Ascending aorta (tissue), 2 donors: ENCODE measurements around the gene STXBP2. TPM values are rescaled to one million over a fixed set of nuclear protein-coding genes. Genes with fewer than 3 reads are reported as not detected.

Experiments used
- DNase-seq, 2 donors: peaks; one replicate each; pipeline ENCODE4 v3.0.0-alpha.2; 2019; ENCODE audit warnings: low spot score in 2 of 2
- H3K27ac ChIP-seq, 2 donors: fragments of 200-600 bp; sonication (generic); one replicate each; pipeline ENCODE4 v1.5.1; 2016 to 2017; ENCODE audit warnings: mild to moderate bottlenecking in 1 of 2
- H3K27me3 ChIP-seq: fragments of 200-600 bp; sonication (generic); one replicate; pipeline ENCODE4 v1.5.1; 2017
- H3K36me3 ChIP-seq, 2 donors: fragments of 200-600 bp; sonication (generic); one replicate each; pipeline ENCODE4 v1.5.1; 2016
- H3K4me1 ChIP-seq, 2 donors: fragments of 200-600 bp; sonication (generic); one replicate each; pipeline ENCODE4 v1.5.1; 2016 to 2017; ENCODE audit warnings: mild to moderate bottlenecking in 1 of 2
- H3K4me3 ChIP-seq, 2 donors: fragments of 200-600 bp; sonication (generic); one replicate each; pipeline ENCODE4 v1.5.1; 2016 to 2017; ENCODE audit warnings: mild to moderate bottlenecking in 1 of 2
- H3K9me3 ChIP-seq, 2 donors: fragments of 200-600 bp; sonication (generic); one replicate each; pipeline ENCODE4 v1.5.1; 2016
- CTCF ChIP-seq, 3 experiments: fragments of 200-600 bp in 2 of 3; fragments of 450-650 bp in 1 of 3; sonication (generic) in 2 of 3; IDR thresholded peaks; one replicate each; pipeline ENCODE4 v1.5.1; 2016 to 2019; ENCODE audit warnings: antibody characterized with exemption in 3 of 3, mild to moderate bottlenecking in 1 of 3, moderate library complexity in 1 of 3
- intact Hi-C: fragments of 100-400 bp; cut with DNase I; formaldehyde crosslinking; loops from one replicate; pipeline ENCODE4 v1.15.1; 2023
- total RNA-seq: library from RNA; depleted of rRNA; stranded (reverse); fragments of >200 nt; gene quantifications from one replicate; pipeline ENCODE4 v1.1.0, GENCODE V29; 2016

Gene STXBP2
- total RNA-seq, 1 donor from 2014 or later = 26.6 TPM

- peaks cover 35 to 43% of the 10 kb centered on the region in 2 donors for H3K36me3 ChIP-seq
- H3K27me3 ChIP-seq = no peaks in the 10 kb centered on the region
- intact Hi-C loops = no loop called here
- no peak for DNase-seq
- no peak overlapping the region for H3K4me3 ChIP-seq
- no peak for TF ChIP-seq CTCF (IDR thresholded peaks at IDR 0.05)
- H3K9me3 ChIP-seq = no peaks in the 10 kb centered on the region
- H3K4me1 ChIP-seq = no peaks in the 10 kb centered on the region
- no peak overlapping the region for H3K27ac ChIP-seq
These were observed 19.7 kb upstream of the STXBP2 start for GRCh38 chr19:7617172-7617571.

DNA sequence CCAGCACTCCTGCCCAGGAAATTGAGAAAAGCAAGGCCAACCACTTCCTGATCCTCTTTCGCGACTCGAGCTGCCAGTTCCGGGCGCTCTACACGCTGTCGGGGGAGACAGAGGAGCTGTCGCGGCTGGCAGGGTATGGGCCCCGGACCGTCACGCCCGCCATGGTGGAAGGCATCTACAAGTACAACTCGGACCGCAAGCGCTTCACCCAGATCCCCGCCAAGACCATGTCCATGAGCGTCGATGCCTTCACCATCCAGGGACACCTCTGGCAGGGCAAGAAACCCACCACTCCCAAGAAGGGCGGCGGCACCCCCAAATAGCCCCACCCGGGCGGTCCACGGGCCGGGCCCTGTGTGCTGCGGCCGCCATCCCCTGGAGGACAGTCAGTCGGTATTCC, 19.2 kb upstream of the STXBP2 start:
- Histone ChIP-seq H3K4me1 (no peaks in the 10 kb centered on the region), H3K36me3 (peaks cover 41 to 49% of the 10 kb centered on the region in 2 donors)
- no peak for TF ChIP-seq CTCF (IDR thresholded peaks at IDR 0.05)

DNA sequence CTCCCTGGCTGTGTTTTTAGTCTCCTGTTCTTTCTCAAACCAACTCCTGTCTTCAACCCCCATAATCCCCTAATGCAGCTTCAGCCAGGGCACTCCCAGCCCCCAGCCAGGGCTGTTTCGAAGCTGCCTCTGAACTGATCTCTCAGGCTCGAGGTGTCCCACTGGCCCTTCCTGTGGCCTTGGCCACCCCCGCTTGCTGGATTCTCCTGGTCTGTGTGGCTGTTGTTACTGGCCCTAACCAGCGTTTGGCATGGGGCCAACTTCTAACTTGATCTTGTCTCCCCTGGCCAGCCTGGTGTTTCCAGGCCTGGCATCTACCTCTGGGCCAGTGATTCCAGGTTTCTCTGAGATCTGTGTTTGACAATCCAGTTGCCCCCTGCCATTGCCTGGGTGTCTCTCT, 18.6 kb upstream of the STXBP2 start:
- DNase-seq = no peak
- H3K27ac ChIP-seq = no peak overlapping the region
- no peak for TF ChIP-seq CTCF (IDR thresholded peaks at IDR 0.05)
- H3K27me3 ChIP-seq = no peaks in the 10 kb centered on the region
- H3K4me3 ChIP-seq = no peak overlapping the region
- H3K9me3 ChIP-seq = no peaks in the 10 kb centered on the region
- no peaks in the 10 kb centered on the region for H3K4me1 ChIP-seq
- peaks cover 47 to 55% of the 10 kb centered on the region in 2 donors for H3K36me3 ChIP-seq
- intact Hi-C loops = no loop called here

More for the DNA sequence above, 19.2 kb upstream of the STXBP2 start:
- no peak for DNase-seq
- H3K9me3 ChIP-seq = no peaks in the 10 kb centered on the region
- intact Hi-C loops = no loop called here
- no peak overlapping the region for H3K27ac ChIP-seq
- no peak overlapping the region for H3K4me3 ChIP-seq
- H3K27me3 ChIP-seq = no peaks in the 10 kb centered on the region

DNA sequence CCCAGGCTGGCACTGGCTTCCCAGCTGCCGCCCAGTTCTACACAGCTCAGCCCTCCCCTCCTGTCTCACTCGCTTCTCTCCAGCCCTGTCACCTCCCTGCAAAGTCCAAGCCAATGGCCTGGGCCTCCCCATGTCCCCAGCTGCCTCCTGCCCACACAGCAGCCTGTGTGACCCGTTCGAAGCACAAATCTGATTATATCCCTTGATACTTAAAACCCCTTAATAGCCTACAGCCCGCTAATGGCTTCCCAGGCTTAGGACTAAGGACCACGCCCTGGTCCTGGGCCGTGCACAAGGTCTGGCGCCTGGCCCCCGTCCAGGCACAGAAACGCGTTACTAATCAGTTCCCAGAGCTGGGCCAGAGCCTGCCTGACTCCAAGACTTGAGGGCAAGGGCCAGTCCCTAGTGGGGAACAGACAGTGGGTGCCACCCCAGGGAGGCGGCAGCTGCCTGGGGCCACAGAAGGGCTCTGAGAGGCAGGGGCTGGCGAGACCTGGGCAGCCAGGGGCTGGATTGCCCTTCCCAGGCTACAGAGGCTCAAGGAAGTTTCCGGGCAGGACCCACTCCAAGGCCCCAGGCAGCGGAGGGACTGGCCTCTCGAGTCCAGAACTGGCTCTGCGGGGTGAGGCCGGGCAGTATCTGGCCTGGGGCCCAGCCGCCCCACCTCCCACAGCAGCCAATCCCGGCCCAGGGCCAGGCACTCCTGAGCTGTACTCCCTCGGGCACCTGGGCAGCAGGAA, 18.0 kb upstream of the STXBP2 start:
- Histone ChIP-seq H3K27me3 (no peaks in the 10 kb centered on the region), H3K9me3 (no peaks in the 10 kb centered on the region), H3K27ac (no peak overlapping the region), H3K36me3 (peaks cover 53 to 61% of the 10 kb centered on the region in 2 donors), H3K4me3 (no peak overlapping the region), H3K4me1 (no peaks in the 10 kb centered on the region)
- intact Hi-C loops = no loop called here
- DNase-seq = no peak
- TF ChIP-seq CTCF (IDR thresholded peaks at IDR 0.05) = no peak

DNA sequence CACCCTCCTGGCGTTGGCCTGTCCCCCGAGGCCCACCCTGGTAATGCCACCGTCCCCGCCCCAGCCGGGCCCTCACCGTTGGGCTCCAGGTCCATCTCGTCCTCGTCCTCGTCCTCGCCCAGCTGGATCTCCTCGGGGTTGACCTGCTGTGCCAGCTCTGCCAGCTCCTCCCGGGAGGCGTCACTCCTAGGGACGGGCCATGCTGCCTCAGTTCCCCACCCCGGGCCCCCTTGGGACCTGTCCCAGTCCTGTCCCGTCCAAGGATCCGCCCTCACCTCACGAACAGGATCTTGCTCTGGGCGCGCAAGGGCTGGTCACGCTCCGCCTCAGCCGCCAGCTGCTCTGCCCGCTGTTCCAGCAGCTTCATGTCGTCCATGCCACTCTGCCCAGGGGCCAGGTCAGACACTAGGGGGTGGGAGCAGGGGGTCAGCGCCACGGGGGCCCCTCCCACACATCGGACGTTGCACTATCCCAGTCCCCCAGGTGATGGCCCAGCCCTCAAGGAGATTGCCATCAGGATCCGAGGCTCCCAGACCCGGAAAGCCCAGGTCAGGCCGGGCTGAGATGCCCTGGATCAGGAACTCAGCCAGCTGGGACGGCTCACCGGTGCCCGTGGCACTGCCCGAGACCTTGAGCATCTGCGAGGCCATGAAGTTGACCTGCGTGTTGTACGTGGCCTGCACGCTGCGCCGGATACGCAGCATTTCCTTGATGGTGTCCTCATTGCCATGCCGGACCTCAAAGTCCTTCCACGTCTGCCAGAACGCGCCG, 17.1 kb upstream of the STXBP2 start:
- intact Hi-C loops = no loop called here
- Histone ChIP-seq H3K36me3 (peaks cover 60 to 67% of the 10 kb centered on the region in 2 donors), H3K27me3 (no peaks in the 10 kb centered on the region), H3K27ac (no peak overlapping the region), H3K4me1 (no peaks in the 10 kb centered on the region), H3K9me3 (no peaks in the 10 kb centered on the region), H3K4me3 (no peak overlapping the region)
- no peak for TF ChIP-seq CTCF (IDR thresholded peaks at IDR 0.05)
- DNase-seq = no peak
